Measurements from ENCODE around the gene ZC3H7A.

ZC3H7A gene

GRCh38 chr16:11705311-11706025, 91.6 kb downstream of the ZC3H7A start:
- no peak for DNase-seq (ENCODE audit: low read depth in 2 of 3, low spot score in 1 of 3)
